Measurements from ENCODE around the gene ZNF541.
"Not testable (repeated sequence)": the region's sequence is repeated elsewhere in the genome, so short reads cannot be mapped to it uniquely, and the experiment has no call there.

The ZNF541 gene

DNA sequence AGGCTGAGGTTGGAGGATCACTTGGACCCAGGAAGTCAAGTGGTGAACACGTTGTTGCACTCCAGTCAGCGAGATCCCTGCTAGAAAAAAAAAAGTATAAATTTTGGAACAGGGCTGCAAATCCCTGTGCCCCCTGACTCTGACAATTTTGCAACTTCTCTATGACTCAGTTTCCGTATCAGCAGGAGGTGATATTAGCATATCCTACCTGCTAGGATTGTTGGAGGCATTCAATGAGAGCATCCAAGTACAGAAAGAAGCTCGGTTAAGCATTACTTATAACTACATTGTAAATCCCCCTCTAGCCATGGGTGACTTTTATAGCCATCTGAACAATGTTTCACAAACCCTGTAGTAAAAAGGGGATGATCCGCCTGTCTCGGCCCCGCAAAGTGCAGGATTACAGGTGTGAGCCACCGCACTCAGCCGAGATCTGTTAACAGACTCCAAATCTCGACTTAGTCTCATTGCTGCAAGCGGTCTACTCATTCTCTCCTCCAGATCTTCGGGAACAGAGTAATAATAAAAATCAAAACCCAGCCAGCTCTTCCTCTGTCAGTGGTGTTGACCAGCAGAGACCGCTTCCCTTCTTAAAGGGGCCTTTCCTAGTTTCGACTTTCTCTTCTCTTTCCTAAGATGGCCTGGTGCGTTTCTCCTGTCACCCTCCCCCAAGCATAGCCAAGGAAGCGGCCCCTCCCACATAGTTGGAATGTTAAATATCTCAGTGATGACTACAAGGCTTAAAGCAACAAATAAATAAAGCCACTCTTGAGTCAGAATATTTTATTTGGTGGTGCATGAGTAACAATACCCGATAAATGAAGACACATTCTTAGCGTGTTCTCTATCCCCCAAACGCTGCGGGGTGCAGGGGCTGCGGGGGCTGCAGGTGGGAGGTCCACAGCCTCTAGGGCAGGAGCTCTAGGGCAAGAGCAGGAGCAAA, 25.7 kb upstream of the ZNF541 start:
- no peak for DNase-seq

DNA sequence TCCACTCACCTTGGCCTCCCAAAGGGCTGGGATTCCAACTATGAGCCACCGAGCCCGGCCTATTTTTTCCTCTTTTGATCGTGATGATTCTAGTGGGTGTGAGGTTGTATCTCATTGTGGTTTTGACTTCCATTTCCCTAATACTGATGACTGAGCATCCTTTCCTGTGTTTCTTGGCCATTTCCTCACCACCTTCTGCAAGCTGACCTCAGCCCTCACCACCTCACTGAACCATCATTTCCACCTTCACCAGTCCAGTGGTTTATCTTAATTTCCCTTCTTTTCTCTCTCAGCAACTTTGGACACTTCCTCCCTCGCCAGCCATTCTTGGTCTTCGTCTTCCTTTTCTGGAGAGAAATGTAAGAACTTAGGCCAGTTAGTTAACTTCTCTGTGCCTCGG, 23.0 kb upstream of the ZNF541 start:
- DNase-seq: no peak

DNA sequence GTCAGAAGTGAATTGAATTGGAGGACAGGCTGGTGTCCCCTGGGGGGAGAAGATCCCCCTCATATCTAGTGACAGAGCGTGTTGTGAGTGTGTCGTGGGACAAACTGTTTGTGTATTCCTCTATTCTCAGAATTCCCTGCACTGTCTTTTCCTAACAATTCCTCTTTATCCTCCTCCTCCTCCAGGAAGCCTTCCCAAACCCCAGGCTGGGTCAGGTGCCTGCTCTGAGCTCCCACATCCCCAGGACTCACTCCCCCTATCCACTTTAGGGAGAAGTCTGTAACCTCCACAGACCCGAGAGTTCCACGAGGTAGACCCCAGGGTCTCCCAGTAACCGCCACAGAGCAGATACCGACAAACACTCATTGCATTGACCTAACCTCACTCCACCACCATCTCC, 20.9 kb upstream of the ZNF541 start:
- no peak for DNase-seq

- no peak for DNase-seq
Observed at GRCh38 chr19:47589824-47590223, 16.9 kb upstream of the ZNF541 start.

- no peak for DNase-seq
Observed at GRCh38 chr19:47587295-47587694, 14.3 kb upstream of the ZNF541 start.

DNA sequence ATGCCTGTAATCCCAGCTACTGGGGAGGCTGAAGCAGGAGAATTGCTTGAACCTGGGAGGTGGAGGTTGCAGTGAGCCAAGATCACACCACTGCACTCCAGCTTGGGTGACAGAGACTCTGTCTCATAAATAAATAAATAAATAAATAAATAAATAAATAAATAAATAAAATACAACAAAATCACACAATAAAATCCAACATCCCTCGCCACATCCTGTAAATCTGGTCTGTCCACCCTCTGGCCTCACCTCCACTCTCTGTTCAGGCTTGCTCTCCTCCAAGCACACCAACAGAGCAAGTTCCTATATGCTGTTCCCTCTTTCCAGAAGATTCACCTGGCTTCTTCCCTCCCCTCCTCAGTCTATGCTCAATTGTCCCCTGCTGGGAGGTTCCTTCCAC, 10.2 kb upstream of the ZNF541 start:
- not testable (repeated sequence) for DNase-seq

DNA sequence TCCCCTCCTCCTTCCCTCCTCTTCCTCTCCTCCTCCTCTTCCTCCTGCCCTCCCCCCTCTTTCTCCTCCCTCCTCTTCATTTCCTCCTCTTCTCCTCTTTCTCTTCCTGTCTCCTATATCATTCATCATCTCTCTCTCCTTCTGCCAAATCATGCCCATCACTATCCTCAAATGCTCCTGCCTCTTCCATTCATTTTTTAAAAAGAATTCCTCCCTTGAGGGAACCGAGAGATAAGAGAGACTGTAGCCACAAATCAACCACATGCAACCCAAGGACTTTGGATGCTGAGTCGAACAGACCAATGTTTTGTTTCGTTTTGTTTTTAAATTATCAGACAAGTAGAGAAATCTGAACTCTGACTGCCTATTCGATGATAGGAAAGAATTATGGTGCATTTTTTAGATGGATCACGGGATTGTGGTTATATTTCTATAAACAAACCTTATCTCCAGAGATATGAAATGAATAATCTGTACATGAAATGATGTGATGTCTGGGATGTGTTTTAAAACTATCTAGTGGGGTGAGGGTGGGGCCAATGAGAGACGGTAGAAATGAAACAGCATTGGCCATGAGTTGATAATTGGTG, 9.5 kb upstream of the ZNF541 start:
- DNase-seq: no peak

- no peak for DNase-seq
Observed at GRCh38 chr19:47581605-47582319, 8.8 kb upstream of the ZNF541 start.

DNA sequence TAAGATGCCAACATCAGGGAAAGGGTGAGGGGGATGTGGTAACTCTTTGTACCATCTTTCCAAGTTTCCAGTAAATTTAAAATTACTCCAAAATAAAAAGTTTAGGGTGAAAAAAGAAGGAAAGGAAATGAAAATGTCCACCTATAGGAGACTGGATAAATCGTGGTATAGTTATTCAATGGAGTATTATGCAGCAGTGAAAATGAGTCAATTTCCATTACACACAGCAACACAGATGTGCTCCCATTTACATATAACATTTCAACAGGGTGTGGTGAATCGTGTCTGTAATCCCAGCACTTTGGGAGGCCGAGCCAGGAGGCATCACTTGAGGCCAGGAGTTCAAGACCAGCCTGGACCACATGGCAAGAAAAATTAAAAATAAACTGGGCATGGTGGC, 7.4 kb upstream of the ZNF541 start:
- DNase-seq: no peak

DNA sequence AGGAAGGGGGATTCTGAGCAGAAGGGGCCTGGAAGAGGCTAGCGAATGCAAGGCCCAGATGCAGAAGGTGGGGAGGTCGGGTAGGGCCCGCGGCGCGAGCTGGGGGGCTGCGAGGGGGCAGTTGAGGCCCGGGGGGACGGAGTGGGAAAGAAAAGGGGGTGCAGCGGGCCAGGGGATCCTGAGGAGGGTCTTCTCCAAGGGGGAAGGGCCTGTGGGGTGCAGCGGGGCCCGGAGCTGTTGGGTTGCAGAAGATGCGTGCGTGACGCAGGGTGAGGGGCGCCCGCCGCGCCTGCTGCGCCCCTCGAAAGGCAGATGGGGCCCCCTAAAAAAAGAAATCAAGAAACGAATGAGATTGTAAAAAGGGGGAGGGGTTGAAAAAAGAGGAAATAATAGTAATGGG, 313 bp downstream of the ZNF541 start:
- no peak for DNase-seq

DNA sequence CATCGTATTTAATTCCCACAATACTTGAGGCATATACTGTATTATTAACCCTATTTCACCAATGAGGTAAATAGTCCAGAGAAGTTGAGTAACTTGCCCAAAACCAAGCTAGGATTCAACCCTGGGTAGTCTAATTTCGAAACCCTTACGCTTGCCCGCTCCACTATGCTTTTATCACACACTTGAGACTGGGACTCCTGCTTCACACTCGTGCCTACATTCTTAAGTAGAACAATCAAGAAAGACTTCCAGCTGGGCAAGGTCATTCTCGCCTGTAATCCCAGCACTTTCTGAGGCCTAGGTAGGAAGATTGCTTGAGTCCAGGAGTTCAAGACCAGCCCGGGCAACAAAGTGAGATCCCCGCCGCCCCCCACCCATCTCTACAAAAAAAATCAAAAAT, 3.6 kb downstream of the ZNF541 start:
- no peak for DNase-seq

- DNase-seq: no peak
Observed at GRCh38 chr19:47564081-47564480, 8.9 kb downstream of the ZNF541 start.

DNA sequence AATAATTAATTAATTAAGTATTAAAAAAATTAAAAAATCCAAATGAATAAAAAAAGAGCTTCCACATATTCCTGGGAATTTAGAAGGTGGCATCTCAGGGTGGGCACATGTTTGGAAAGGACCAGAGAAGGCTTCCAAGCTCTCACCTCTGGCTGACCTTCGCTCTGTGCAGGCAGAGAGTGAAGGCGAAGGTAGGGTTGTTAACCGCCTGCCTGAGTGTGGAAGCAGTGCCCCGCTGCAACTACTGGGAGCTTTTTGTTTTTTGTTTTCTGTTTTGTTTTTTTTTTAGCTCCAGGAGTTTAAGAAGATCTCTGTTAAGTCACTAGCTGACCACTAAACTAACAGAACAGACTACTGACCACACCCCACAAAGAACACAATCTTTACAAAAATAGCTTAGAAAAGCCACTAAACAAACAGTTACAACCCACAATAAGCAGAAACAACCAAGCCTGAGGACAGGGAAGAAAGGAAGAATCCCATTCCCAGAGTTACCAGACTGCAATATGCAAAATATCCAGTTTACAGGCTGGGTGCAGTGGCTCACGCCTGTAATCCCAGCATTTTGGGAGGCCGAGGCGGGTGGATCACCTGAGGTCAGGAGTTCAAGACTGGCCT, 11.4 kb downstream of the ZNF541 start:
- DNase-seq: no peak

DNA sequence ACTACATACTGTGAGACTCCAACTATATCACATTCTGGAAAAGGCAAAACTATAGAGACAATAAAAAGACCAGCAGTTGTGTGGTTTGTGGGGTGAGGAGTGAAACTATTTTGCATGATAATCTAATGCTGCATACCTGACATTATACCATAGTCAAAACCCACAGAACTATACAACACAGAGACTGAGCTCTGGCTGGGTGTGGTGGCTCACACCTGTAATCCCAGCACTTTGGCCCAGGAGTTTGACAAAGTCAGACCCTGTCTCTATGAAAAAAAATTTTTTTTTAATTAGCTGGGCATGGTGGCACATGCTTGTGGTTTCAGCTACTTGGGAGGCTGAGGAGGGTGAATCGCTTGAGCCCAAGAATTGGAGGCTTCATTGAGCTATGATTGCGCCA, 11.9 kb downstream of the ZNF541 start:
- no peak for DNase-seq

- no peak for DNase-seq
Observed at GRCh38 chr19:47550129-47550528, 22.8 kb downstream of the ZNF541 start.

GRCh38 chr19:47549261-47549862, 23.6 kb downstream of the ZNF541 start:
- no peak for DNase-seq

- DNase-seq: no peak
Observed at GRCh38 chr19:47547199-47547598, 25.7 kb downstream of the ZNF541 start.

DNA sequence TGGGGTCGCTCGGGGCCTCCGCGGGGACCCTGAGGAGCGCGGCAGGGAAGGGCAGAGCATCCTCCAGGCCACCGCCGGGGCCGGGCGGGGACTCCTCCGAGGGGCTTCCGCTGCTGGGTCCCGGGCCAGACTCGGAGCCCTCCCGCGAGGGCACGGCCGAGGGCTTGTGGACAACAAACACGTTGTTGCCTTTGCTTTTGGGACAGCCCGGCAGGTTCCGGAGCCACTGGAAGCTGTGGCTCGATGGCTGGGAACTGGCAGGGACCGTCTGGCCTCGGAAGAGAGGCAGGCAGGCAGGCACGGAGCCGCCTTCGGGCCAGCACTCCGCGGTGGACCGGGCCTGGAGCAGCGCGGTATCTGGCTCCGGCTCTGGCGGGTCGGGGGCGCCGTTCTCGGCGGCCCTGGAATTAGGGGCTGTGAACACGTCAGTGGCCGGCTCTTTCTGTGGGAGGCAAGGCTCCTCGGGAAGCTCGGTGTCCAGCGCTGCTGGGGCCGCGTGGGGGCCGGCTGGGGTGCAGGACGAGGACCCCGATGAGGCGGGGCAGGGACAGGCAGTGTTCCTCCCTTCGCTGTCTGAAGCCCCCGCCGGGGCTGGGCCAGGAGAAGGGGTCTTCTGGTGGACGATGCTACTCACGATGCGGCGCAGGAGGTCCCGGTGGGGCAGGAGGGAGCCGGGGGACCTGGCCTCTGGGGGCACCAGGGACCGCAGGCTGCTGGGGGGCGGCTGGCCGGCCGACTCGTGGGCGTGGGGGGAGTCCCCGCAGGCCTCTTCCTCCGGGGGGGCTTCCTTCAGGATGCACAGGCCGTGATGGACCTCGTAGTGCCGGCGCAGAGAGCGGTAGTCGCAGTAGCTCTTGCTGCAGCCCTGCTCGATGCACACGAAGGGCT, 27.6 kb downstream of the ZNF541 start:
- no peak for DNase-seq

DNA sequence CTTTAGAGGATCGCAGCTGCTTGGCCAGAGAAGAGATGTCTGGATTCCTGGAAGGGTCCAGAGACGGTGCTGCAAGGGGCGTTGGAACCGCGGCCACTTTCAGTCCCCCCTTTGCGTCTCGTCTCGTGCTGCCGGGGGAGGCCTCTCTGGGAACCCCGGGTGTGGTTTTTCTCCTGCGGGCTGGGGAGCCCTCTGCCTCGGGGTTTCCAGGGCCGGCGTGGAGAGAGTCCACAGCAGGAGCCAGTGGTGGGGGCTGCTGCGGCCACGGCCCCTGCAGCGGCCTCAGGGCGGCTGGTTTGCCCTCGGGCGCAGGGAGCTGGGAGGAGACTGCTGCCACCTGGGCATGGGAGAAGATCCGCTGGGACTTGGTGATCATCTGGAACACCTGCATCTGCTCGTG, 28.5 kb downstream of the ZNF541 start:
- no peak for DNase-seq

DNA sequence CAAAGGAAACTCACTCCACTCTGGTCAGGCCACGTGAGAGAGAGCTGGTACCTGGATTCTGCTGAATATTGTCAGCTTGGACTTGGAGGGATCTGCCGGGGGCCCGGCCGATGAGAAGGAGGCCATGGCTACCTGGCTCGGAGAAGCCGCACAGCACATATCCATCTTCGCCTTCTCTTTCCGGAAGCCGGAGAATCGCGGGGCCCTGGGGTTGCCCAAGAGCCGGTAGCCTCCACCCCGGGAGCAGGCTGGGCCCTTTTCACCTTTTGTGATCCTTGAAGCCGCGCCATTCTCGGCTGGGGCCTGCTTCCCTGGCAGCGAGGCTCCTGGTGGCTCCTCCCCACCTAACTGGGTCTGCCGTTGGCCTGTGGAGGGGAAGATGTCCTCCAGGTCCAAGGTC, 28.9 kb downstream of the ZNF541 start:
- no peak for DNase-seq

DNA sequence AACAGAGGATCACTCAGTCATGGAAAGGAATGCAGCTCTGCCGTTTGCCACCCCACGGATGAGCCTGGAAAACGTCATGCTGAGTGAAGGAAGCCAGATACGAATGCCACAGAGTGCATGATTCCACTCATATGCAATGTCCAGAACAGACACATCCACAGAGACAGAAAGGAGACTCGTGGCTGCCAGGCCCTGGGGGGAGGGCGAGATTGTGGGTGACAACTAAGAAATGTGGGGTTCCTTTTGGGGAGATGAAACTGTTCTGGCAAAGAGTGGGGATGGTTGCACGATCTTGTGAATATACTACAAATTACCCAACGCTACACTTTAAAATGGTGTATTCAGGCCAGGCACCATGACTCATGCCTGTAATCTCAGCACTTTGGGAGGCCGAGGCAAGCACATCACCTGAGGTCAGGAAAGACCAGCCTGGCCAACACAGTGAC, 30.9 kb downstream of the ZNF541 start:
- DNase-seq: no peak

GRCh38 chr19:47541518-47541917, 31.4 kb downstream of the ZNF541 start:
- DNase-seq: no peak
